HEK293T (cell line): ENCODE results near the gene CHRNB4.

Source experiments
- BHLHE40 ChIP-seq: fragments of 450-650 bp; IDR thresholded peaks from 2 replicates; pipeline ENCODE4 v1.6.1; 2016; ENCODE audit warnings: mild to moderate bottlenecking, moderate library complexity, borderline replicate concordance
- CTBP1 ChIP-seq: fragments of 450-650 bp; IDR thresholded peaks from 2 replicates; pipeline ENCODE4 v1.6.1; 2016; ENCODE audit warnings: borderline replicate concordance
- ELF4 ChIP-seq: fragments of 450-650 bp; IDR thresholded peaks from 2 replicates; pipeline ENCODE4 v1.6.1; 2017; ENCODE audit warnings: antibody characterized with exemption
- FOXA1 ChIP-seq: fragments of 450-650 bp; IDR thresholded peaks from 2 replicates; pipeline ENCODE4 v1.6.1; 2016; ENCODE audit warnings: mild to moderate bottlenecking
- FOXK2 ChIP-seq: fragments of 450-650 bp; IDR thresholded peaks from 2 replicates; pipeline ENCODE4 v1.6.1; 2016; ENCODE audit warnings: mild to moderate bottlenecking
- FOXM1 ChIP-seq: fragments of 450-650 bp; IDR thresholded peaks from 2 replicates; pipeline ENCODE4 v1.6.1; 2017; ENCODE audit warnings: mild to moderate bottlenecking, borderline replicate concordance
- HDGF ChIP-seq: fragments of 450-650 bp; IDR thresholded peaks from 2 replicates; pipeline ENCODE4 v1.6.1; 2017; ENCODE audit warnings: antibody characterized with exemption, borderline replicate concordance
- L3MBTL2 ChIP-seq: fragments of 450-650 bp; conservative IDR thresholded peaks from 2 replicates; pipeline ENCODE4 v1.6.1; 2016; ENCODE audit warnings: mild to moderate bottlenecking
- LEF1 ChIP-seq: fragments of 450-650 bp; IDR thresholded peaks from 2 replicates; pipeline ENCODE4 v1.6.1; 2017; ENCODE audit warnings: mild to moderate bottlenecking, borderline replicate concordance
- NFRKB ChIP-seq: fragments of 450-650 bp; IDR thresholded peaks from 2 replicates; pipeline ENCODE4 v1.6.1; 2016; ENCODE audit warnings: mild to moderate bottlenecking, moderate library complexity
- SP1 ChIP-seq: fragments of 450-650 bp; IDR thresholded peaks from 2 replicates; pipeline ENCODE4 v1.6.1; 2017
- SUZ12 ChIP-seq: fragments of 450-650 bp; IDR thresholded peaks from 2 replicates; pipeline ENCODE4 v1.6.1; 2016; ENCODE audit warnings: mild to moderate bottlenecking
- TARDBP ChIP-seq: fragments of 450-650 bp; IDR thresholded peaks from 2 replicates; pipeline ENCODE4 v1.6.1; 2016
- TF ChIP-seq, protein P1 (sequence below): fragments of 450-650 bp; IDR thresholded peaks from 2 replicates; pipeline ENCODE4 v1.6.1; 2016

DNA sequence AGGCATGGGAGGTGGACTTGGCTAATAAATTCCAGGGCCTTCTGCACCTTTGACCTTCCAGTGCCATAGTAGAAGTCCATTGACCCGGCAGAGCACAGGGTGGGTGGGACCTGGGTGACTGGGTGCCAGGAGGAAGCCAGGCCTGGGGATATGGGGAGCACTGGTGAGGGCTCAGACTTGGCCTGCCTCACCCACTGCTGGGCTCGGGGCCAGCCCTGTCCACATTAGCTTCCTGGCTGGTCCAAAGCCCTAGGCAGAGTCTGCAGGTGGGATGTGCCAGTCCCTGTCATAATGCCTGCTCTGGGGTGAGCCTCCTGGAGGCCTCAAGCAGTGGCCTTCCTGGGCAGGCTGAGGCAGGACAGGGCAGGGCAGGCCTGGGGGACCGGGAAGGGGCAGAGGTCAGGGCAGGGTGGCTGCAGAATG is 38.1 kb upstream of the CHRNB4 start:
- TF ChIP-seq SP1 (no peak), FOXM1 (no peak), NFRKB (no peak), BHLHE40 (no peak), L3MBTL2 (no peak), FOXA1 (no peak), TARDBP (no peak), SUZ12 (no peak), HDGF (no peak), ELF4 (no peak), CTBP1 (no peak), FOXK2 (no peak), LEF1 (no peak)
- TF ChIP-seq, protein P1, sequence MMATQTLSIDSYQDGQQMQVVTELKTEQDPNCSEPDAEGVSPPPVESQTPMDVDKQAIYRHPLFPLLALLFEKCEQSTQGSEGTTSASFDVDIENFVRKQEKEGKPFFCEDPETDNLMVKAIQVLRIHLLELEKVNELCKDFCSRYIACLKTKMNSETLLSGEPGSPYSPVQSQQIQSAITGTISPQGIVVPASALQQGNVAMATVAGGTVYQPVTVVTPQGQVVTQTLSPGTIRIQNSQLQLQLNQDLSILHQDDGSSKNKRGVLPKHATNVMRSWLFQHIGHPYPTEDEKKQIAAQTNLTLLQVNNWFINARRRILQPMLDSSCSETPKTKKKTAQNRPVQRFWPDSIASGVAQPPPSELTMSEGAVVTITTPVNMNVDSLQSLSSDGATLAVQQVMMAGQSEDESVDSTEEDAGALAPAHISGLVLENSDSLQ = no peak
